NT2/D1 (cell line): Measurements from ENCODE around the gene TBX4.
A peak's percentile ranks its signal among the peaks of the same experiment; 100 is the strongest.

Experiments used
- DNase-seq: peaks from one replicate; pipeline ENCODE4 v3.0.0-alpha.2; 2011; ENCODE audit warnings: low read depth, low spot score
- H3K27me3 ChIP-seq: 2 replicates; pipeline ENCODE4 v1.6.0; 2011; ENCODE audit warnings: mild to moderate bottlenecking; ENCODE audit not compliant: insufficient read length, insufficient read depth
- H3K36me3 ChIP-seq: 2 replicates; pipeline ENCODE4 v1.6.1; 2011; ENCODE audit warnings: mild to moderate bottlenecking, low read length, mixed read lengths; ENCODE audit not compliant: insufficient read depth, insufficient read length
- H3K4me1 ChIP-seq: 2 replicates; pipeline ENCODE4 v1.5.1; 2011; ENCODE audit not compliant: insufficient read depth, insufficient read length
- H3K4me3 ChIP-seq: 2 replicates; pipeline ENCODE4 v1.5.1; 2011; ENCODE audit warnings: low read depth; ENCODE audit not compliant: insufficient read length
- H3K9ac ChIP-seq: 2 replicates; pipeline ENCODE4 v1.6.0; 2011; ENCODE audit warnings: low read depth; ENCODE audit not compliant: insufficient read length
- H3K9me3 ChIP-seq: 2 replicates; pipeline ENCODE4 v1.5.1; 2011; ENCODE audit warnings: mild to moderate bottlenecking, low read length; ENCODE audit not compliant: insufficient read depth
- SUZ12 ChIP-seq: IDR thresholded peaks from 2 replicates; pipeline ENCODE4 v1.6.1; 2011; ENCODE audit not compliant: insufficient read length, insufficient read depth; ENCODE audit errors: extremely low read depth
- YY1 ChIP-seq: IDR thresholded peaks from 2 replicates; pipeline ENCODE4 v1.6.1; 2011; ENCODE audit not compliant: insufficient read length, insufficient read depth
- ZNF274 ChIP-seq: IDR thresholded peaks from 2 replicates; pipeline ENCODE4 v1.6.1; 2011; ENCODE audit warnings: mild to moderate bottlenecking, low read depth, low read length

TBX4 gene

GRCh38 chr17:61458000-61458399, 5.8 kb downstream of the TBX4 start:
- Histone ChIP-seq H3K4me1 (peaks cover 19% of the 10 kb centered on the region), H3K9ac (peak overlapping the region; percentile 4), H3K4me3 (peak overlapping the region; percentile 33), H3K36me3 (no peaks in the 10 kb centered on the region), H3K27me3 (peaks cover 100% of the 10 kb centered on the region), H3K9me3 (no peaks in the 10 kb centered on the region)
- TF ChIP-seq SUZ12: no peak
- TF ChIP-seq ZNF274: no peak
- no peak for TF ChIP-seq YY1
- DNase-seq: no peak

GRCh38 chr17:61458421-61459141, 6.4 kb downstream of the TBX4 start:
- peaks cover 97% of the 10 kb centered on the region for H3K27me3 ChIP-seq
- peaks cover 23% of the 10 kb centered on the region for H3K4me1 ChIP-seq
- TF ChIP-seq ZNF274: no peak

GRCh38 chr17:61459142-61459809, 7.1 kb downstream of the TBX4 start:
- Histone ChIP-seq H3K9ac (no peak overlapping the region), H3K36me3 (no peaks in the 10 kb centered on the region), H3K27me3 (peaks cover 90% of the 10 kb centered on the region), H3K4me1 (peaks cover 22% of the 10 kb centered on the region), H3K4me3 (no peak overlapping the region), H3K9me3 (no peaks in the 10 kb centered on the region)
- TF ChIP-seq ZNF274 (no peak), YY1 (no peak), SUZ12 (no peak)
- no peak for DNase-seq

More at GRCh38 chr17:61458421-61459141, 6.4 kb downstream of the TBX4 start:
- H3K9me3 ChIP-seq: no peaks in the 10 kb centered on the region
- H3K9ac ChIP-seq: no peak overlapping the region
- no peak for DNase-seq
- no peak overlapping the region for H3K4me3 ChIP-seq
- H3K36me3 ChIP-seq: no peaks in the 10 kb centered on the region

DNA sequence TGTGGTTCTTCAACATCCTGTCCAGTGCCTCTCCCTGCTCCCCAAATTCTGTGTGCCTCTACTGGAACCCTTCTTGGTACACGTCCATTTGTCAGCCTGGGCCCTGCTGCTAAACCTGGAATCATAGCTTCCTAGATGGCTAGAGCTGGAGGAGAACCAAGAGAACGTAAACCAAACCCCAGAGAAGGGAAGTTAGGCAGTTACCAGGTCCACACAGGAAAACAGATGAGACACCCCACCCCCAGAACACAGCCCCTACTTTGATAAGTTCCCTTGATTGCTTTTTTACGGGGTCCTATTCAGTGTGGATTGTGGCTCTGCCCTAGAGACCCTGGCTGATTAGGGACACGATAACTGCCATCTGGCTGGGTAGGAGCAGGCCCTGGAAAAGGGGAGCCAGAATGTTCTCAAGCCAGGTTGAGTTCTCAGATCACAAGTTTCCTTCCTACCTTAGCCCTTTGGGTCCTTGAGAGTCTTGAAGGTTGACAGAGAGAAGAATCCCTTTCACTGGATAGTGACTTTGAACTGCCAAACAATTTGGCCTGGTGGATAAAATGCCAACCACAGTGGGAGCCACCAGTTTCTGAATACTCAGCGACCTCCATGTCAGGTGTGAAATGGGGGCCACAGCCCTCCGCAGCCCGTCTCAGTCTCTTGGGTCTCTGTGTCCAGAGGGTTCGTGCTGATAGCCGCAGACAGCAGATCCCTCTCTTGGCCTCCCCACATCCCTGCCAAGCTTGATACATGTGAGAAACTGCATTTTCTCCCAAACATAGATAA, 7.9 kb downstream of the TBX4 start:
- H3K9ac ChIP-seq: no peak overlapping the region
- H3K4me1 ChIP-seq: peaks cover 17% of the 10 kb centered on the region
- H3K9me3 ChIP-seq: no peaks in the 10 kb centered on the region
- H3K27me3 ChIP-seq: peaks cover 82% of the 10 kb centered on the region
- no peak overlapping the region for H3K4me3 ChIP-seq
- DNase-seq: no peak
- TF ChIP-seq YY1: no peak
- no peak for TF ChIP-seq ZNF274
- TF ChIP-seq SUZ12: no peak
- H3K36me3 ChIP-seq: no peaks in the 10 kb centered on the region

DNA sequence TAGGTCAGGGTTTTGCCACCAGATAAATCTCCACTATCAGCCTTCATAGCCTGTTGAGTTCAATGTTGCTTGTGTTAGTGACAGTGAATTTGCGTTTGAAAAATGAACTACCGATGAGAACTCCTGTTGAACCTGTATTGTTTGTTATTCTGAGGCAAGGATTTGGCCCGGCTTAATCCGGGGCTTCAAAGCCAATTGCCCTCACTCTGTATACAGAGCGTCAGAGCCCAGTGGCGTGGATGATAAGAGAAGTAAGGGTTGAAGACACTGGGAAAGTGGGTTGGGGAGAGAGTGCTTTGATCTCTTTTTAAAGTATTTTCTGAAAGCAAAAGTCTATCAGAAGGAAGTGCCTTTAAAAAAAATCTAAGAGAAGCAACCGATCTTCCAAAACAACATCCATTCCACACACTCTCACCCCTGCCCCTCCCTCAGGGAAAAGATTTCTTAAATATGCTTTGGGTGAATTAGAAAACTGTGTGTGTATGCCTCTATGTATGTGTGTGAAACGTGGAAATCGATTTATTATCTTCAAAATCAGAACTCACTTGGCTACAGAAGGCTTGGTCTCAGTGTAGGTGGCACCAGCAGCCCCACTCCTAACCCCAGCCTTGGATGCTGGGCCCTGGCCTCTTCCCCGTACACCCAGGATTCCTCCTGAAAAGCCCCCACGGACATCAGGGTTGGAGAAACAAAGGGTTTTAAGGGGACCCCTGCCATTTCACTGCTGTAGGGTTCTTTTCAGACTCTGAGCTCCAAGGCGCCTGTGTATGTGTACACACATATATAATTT, 8.8 kb downstream of the TBX4 start:
- H3K9me3 ChIP-seq: no peaks in the 10 kb centered on the region
- no peak overlapping the region for H3K9ac ChIP-seq
- TF ChIP-seq YY1: no peak
- TF ChIP-seq ZNF274: no peak
- TF ChIP-seq SUZ12: no peak
- peaks cover 73% of the 10 kb centered on the region for H3K27me3 ChIP-seq
- DNase-seq: no peak
- H3K4me3 ChIP-seq: no peak overlapping the region
- H3K4me1 ChIP-seq: peaks cover 12% of the 10 kb centered on the region
- no peaks in the 10 kb centered on the region for H3K36me3 ChIP-seq

- no peak overlapping the region for H3K9ac ChIP-seq
- TF ChIP-seq YY1 (no peak), ZNF274 (no peak), SUZ12 (no peak)
- peaks cover 67% of the 10 kb centered on the region for H3K27me3 ChIP-seq
- no peak for DNase-seq
- peak overlapping the region; percentile 34 for H3K4me3 ChIP-seq
- peaks cover 12% of the 10 kb centered on the region for H3K4me1 ChIP-seq
- no peaks in the 10 kb centered on the region for H3K9me3 ChIP-seq
- no peaks in the 10 kb centered on the region for H3K36me3 ChIP-seq
Observed at GRCh38 chr17:61461586-61461966, 9.4 kb downstream of the TBX4 start.

DNA sequence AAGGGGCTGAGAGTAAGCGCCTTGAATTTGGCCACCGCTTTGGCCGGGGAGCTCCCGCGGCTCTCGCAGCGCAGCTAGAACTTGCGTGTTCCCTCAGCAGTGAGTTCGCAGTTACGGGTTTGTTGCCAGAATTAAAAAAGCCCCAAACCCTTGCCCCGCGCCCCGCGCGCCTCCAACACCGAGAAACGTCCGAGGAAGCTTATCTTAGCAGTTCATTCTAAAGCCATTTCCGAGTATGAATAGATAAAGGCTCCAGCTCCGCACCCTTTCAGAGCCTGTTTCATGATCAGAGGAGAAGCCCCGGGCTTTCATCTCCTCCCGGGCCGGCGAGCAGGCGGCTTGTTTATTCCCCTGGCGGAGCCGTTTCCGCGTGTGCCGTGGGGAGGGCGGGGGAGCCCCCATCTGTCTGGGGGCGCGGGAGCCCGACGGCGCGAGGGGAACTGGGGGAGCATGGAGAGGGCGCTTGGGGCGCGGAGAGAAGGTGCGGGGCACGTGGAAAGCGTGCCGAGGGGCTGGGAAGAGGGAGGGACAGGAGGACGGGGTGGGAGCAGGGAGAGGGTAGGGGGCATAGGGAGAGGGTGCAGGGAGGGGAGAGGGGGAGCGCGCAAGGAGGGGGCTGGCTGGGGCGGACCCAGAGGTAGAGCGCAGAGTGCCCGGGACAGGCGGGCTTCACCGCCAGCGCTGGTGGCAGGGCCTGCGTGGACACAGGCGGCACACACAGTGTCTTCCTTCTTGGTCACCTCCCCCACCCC, 9.9 kb downstream of the TBX4 start:
- no peaks in the 10 kb centered on the region for H3K9me3 ChIP-seq
- TF ChIP-seq ZNF274: no peak
- H3K4me3 ChIP-seq: peak overlapping the region; percentile 34
- no peak for DNase-seq
- H3K9ac ChIP-seq: peak overlapping the region; percentile 28
- no peaks in the 10 kb centered on the region for H3K36me3 ChIP-seq
- peaks cover 8% of the 10 kb centered on the region for H3K4me1 ChIP-seq
- H3K27me3 ChIP-seq: peaks cover 62% of the 10 kb centered on the region
